ENCODE data around the gene JPH2. TPM values are rescaled to one million over a fixed set of nuclear protein-coding genes. Genes with fewer than 3 reads are reported as not detected.

JPH2 gene
- total and polyA plus RNA-seq, 3 experiments from 2014 or later, result not detected

GRCh38 chr20:44204156-44204831, 17.3 kb upstream of the JPH2 start:
- no peak for DNase-seq
- H3K4me3 Mint-ChIP-seq, result no peak overlapping the region
- peaks cover 0 to 1% of the 10 kb centered on the region in 2 donors for H3K27me3 Mint-ChIP-seq
- Histone ChIP-seq H3K4me1 (ENCODE audit: insufficient read depth, low read length) (peaks cover 22% of the 10 kb centered on the region), H3K27ac (ENCODE audit: low read depth, low read length) (peak overlapping the region; percentile 29), H3K9me3 (ENCODE audit: low read length) (no peaks in the 10 kb centered on the region), H3K36me3 (ENCODE audit: insufficient read depth, low read length) (peaks cover 37% of the 10 kb centered on the region), H3K4me3 (ENCODE audit: low read length) (no peak overlapping the region), H3K27me3 (ENCODE audit: insufficient read depth, low read length, poor library complexity, severe bottlenecking) (no peaks in the 10 kb centered on the region)
- H3K27ac Mint-ChIP-seq, result peak overlapping the region in 2 of 8 donors; percentile 36 to 57
- peaks cover 40 to 77% (median 63%) of the 10 kb centered on the region in 3 donors for H3K4me1 Mint-ChIP-seq
- H3K9me3 Mint-ChIP-seq, result no peaks in the 10 kb centered on the region
- POLR2A ChIA-PET, result no interaction called here
- peaks cover 10 to 72% (median 27%) of the 10 kb centered on the region in 3 donors for H3K36me3 Mint-ChIP-seq
- CTCF ChIA-PET, result no interaction called here

DNA sequence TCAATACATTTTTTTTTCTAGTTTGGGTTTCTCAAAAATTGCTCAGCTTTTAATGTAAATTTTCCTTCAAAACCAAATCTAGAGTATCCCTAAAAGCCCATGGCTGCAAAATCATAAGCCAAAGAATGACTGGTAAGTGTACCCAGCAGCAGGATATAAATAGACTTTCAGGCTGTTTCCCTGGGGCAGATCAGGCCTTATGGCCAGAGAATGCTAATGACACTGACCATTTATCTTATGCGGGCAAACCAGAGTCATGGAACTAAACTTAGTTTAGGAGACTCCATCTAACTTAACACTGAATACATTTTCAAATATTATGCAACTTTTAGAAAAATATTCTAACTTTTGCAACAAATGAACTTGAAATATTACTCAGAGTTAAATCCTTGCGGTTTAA, 16.2 kb upstream of the JPH2 start:
- ChIA-PET POLR2A (no interaction called here), CTCF (interaction anchor here (1.0 kb wide), 1 partner anchor 18 kb away, joined by 3 read pairs; no protein-coding TSS in a partner anchor)
- H3K27me3 Mint-ChIP-seq, result peaks cover 0 to 1% of the 10 kb centered on the region in 2 donors
- Histone ChIP-seq H3K4me3 (ENCODE audit: low read length) (no peak overlapping the region), H3K4me1 (ENCODE audit: insufficient read depth, low read length) (peaks cover 16% of the 10 kb centered on the region), H3K36me3 (ENCODE audit: insufficient read depth, low read length) (peaks cover 42% of the 10 kb centered on the region), H3K27me3 (ENCODE audit: insufficient read depth, low read length, poor library complexity, severe bottlenecking) (no peaks in the 10 kb centered on the region), H3K27ac (ENCODE audit: low read depth, low read length) (no peak overlapping the region), H3K9me3 (ENCODE audit: low read length) (no peaks in the 10 kb centered on the region)
- peaks cover 13 to 78% (median 27%) of the 10 kb centered on the region in 3 donors for H3K36me3 Mint-ChIP-seq
- H3K9me3 Mint-ChIP-seq, result no peaks in the 10 kb centered on the region
- H3K4me3 Mint-ChIP-seq, result no peak overlapping the region
- H3K27ac Mint-ChIP-seq, result peak overlapping the region in 1 of 8 donors; percentile 6
- DNase-seq, result no peak
- H3K4me1 Mint-ChIP-seq, result peaks cover 34 to 72% (median 59%) of the 10 kb centered on the region in 3 donors

DNA sequence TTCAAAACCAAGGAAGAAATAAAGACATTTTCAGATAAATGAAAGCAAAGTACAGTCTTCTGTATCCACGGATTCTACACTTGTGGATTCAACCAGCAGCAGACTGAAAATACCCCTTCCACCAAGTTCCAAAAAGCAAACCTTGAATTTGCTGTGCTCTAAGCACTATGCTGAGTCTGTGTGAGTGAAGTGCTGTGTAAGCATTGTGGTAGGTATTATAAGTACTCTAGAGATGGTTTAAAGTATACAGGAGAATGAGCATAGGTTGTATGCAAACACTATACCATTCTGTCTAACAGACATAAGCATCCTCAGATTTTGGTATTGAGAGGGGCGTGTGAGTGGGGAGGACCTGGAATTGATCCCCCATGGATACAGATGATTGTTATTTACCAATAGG, 14.0 kb upstream of the JPH2 start:
- Mint-ChIP-seq H3K36me3 (peaks cover 17 to 87% (median 32%) of the 10 kb centered on the region in 3 donors), H3K9me3 (no peaks in the 10 kb centered on the region), H3K27me3 (peaks cover 0 to 1% of the 10 kb centered on the region in 2 donors), H3K4me3 (no peak overlapping the region), H3K27ac (no peak overlapping the region), H3K4me1 (peaks cover 21 to 50% (median 38%) of the 10 kb centered on the region in 3 donors)
- Histone ChIP-seq H3K27me3 (ENCODE audit: insufficient read depth, low read length, poor library complexity, severe bottlenecking) (no peaks in the 10 kb centered on the region), H3K9me3 (ENCODE audit: low read length) (no peaks in the 10 kb centered on the region), H3K4me1 (ENCODE audit: insufficient read depth, low read length) (peaks cover 5% of the 10 kb centered on the region), H3K36me3 (ENCODE audit: insufficient read depth, low read length) (peaks cover 59% of the 10 kb centered on the region), H3K4me3 (ENCODE audit: low read length) (no peak overlapping the region), H3K27ac (ENCODE audit: low read depth, low read length) (no peak overlapping the region)
- CTCF ChIA-PET, result no interaction called here
- POLR2A ChIA-PET, result no interaction called here
- no peak for DNase-seq

- Histone ChIP-seq H3K9me3 (ENCODE audit: low read length) (no peaks in the 10 kb centered on the region), H3K4me1 (ENCODE audit: insufficient read depth, low read length) (peaks cover 5% of the 10 kb centered on the region), H3K4me3 (ENCODE audit: low read length) (no peak overlapping the region), H3K27ac (ENCODE audit: low read depth, low read length) (no peak overlapping the region), H3K27me3 (ENCODE audit: insufficient read depth, low read length, poor library complexity, severe bottlenecking) (no peaks in the 10 kb centered on the region), H3K36me3 (ENCODE audit: insufficient read depth, low read length) (peaks cover 63% of the 10 kb centered on the region)
- ChIA-PET CTCF (interaction anchor here (1.5 kb wide), 1 partner anchor 10 kb away, joined by 3 read pairs; no protein-coding TSS in a partner anchor), POLR2A (no interaction called here)
- H3K27ac Mint-ChIP-seq, result peak overlapping the region in 1 of 8 donors; percentile 30
- H3K27me3 Mint-ChIP-seq, result peaks cover 0 to 1% of the 10 kb centered on the region in 2 donors
- no peaks in the 10 kb centered on the region for H3K9me3 Mint-ChIP-seq
- no peak for DNase-seq
- no peak overlapping the region for H3K4me3 Mint-ChIP-seq
- peaks cover 16 to 87% (median 32%) of the 10 kb centered on the region in 3 donors for H3K36me3 Mint-ChIP-seq
- H3K4me1 Mint-ChIP-seq, result peaks cover 21 to 50% (median 36%) of the 10 kb centered on the region in 3 donors
Measured at GRCh38 chr20:44200371-44200770, 13.4 kb upstream of the JPH2 start.

GRCh38 chr20:44199877-44200276, 12.9 kb upstream of the JPH2 start:
- no peak overlapping the region for H3K27ac ChIP-seq (ENCODE audit: low read depth, low read length)
- H3K27me3 ChIP-seq (ENCODE audit: insufficient read depth, low read length, poor library complexity, severe bottlenecking), result no peaks in the 10 kb centered on the region
- peaks cover 5% of the 10 kb centered on the region for H3K4me1 ChIP-seq (ENCODE audit: insufficient read depth, low read length)
- DNase-seq, result no peak
- Mint-ChIP-seq H3K27me3 (peaks cover 0 to 1% of the 10 kb centered on the region in 2 donors), H3K27ac (peak overlapping the region in 2 of 8 donors; percentile 55 to 71), H3K36me3 (peaks cover 16 to 85% (median 32%) of the 10 kb centered on the region in 3 donors), H3K4me3 (no peak overlapping the region), H3K9me3 (no peaks in the 10 kb centered on the region), H3K4me1 (peaks cover 21 to 47% (median 36%) of the 10 kb centered on the region in 3 donors)
- ChIA-PET POLR2A (no interaction called here), CTCF (interaction anchor here (1.5 kb wide), 1 partner anchor 9 kb away, joined by 3 read pairs; no protein-coding TSS in a partner anchor)
- H3K9me3 ChIP-seq (ENCODE audit: low read length), result no peaks in the 10 kb centered on the region
- no peak overlapping the region for H3K4me3 ChIP-seq (ENCODE audit: low read length)
- peaks cover 63% of the 10 kb centered on the region for H3K36me3 ChIP-seq (ENCODE audit: insufficient read depth, low read length)

GRCh38 chr20:44198872-44199271, 11.9 kb upstream of the JPH2 start:
- H3K4me3 ChIP-seq (ENCODE audit: low read length), result no peak overlapping the region
- no peak for DNase-seq
- Mint-ChIP-seq H3K27ac (no peak overlapping the region), H3K4me3 (no peak overlapping the region), H3K36me3 (peaks cover 16 to 78% (median 32%) of the 10 kb centered on the region in 3 donors), H3K27me3 (peaks cover 0 to 1% of the 10 kb centered on the region in 2 donors), H3K4me1 (peaks cover 19 to 42% (median 36%) of the 10 kb centered on the region in 3 donors), H3K9me3 (no peaks in the 10 kb centered on the region)
- no peaks in the 10 kb centered on the region for H3K9me3 ChIP-seq (ENCODE audit: low read length)
- H3K4me1 ChIP-seq (ENCODE audit: insufficient read depth, low read length), result peaks cover 5% of the 10 kb centered on the region
- H3K27me3 ChIP-seq (ENCODE audit: insufficient read depth, low read length, poor library complexity, severe bottlenecking), result no peaks in the 10 kb centered on the region
- no peak overlapping the region for H3K27ac ChIP-seq (ENCODE audit: low read depth, low read length)
- ChIA-PET CTCF (interaction anchor here (1.5 kb wide), 1 partner anchor 8 kb away, joined by 3 read pairs; no protein-coding TSS in a partner anchor), POLR2A (no interaction called here)
- peaks cover 63% of the 10 kb centered on the region for H3K36me3 ChIP-seq (ENCODE audit: insufficient read depth, low read length)

DNA sequence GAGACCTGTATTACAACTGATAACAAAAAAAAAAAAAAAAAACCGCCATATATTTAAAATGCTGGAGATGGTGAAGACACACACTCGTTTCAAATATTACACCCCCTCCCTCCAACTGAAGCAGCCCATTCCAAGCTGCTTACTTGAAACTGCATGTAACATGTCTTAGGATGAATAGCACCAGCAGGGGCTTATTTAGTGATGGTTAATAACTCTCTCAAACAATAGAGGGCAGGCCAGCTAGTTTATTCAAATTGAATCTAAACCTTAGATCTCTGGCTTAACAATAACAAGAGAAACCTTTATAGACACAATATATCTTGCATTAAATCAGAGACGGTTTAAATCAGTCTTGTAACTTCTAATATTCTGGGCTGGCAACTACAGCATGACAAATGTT, 9.3 kb upstream of the JPH2 start:
- H3K9me3 Mint-ChIP-seq, result no peaks in the 10 kb centered on the region
- H3K36me3 ChIP-seq (ENCODE audit: insufficient read depth, low read length), result peaks cover 46% of the 10 kb centered on the region
- H3K36me3 Mint-ChIP-seq, result peaks cover 12 to 54% (median 20%) of the 10 kb centered on the region in 3 donors
- no peak overlapping the region for H3K27ac ChIP-seq (ENCODE audit: low read depth, low read length)
- H3K4me3 Mint-ChIP-seq, result no peak overlapping the region
- H3K4me1 Mint-ChIP-seq, result peaks cover 17 to 27% (median 23%) of the 10 kb centered on the region in 3 donors
- POLR2A ChIA-PET, result no interaction called here
- peaks cover 0 to 2% of the 10 kb centered on the region in 2 donors for H3K27me3 Mint-ChIP-seq
- CTCF ChIA-PET, result interaction anchor here (2.1 kb wide), 1 partner anchor 115 kb away, joined by 10 read pairs; the partner anchor contains the start of gene FITM2
- peak overlapping the region in 1 of 8 donors; percentile 50 for H3K27ac Mint-ChIP-seq
- no peak for DNase-seq
- no peak overlapping the region for H3K4me3 ChIP-seq (ENCODE audit: low read length)
- peaks cover 5% of the 10 kb centered on the region for H3K4me1 ChIP-seq (ENCODE audit: insufficient read depth, low read length)
- no peaks in the 10 kb centered on the region for H3K27me3 ChIP-seq (ENCODE audit: insufficient read depth, low read length, poor library complexity, severe bottlenecking)
- H3K9me3 ChIP-seq (ENCODE audit: low read length), result no peaks in the 10 kb centered on the region

GRCh38 chr20:44195605-44196004, 8.6 kb upstream of the JPH2 start:
- H3K9me3 Mint-ChIP-seq, result no peaks in the 10 kb centered on the region
- peaks cover 39% of the 10 kb centered on the region for H3K36me3 ChIP-seq (ENCODE audit: insufficient read depth, low read length)
- peaks cover 3 to 4% of the 10 kb centered on the region in 2 donors for H3K27me3 Mint-ChIP-seq
- no peaks in the 10 kb centered on the region for H3K9me3 ChIP-seq (ENCODE audit: low read length)
- peaks cover 5% of the 10 kb centered on the region for H3K4me1 ChIP-seq (ENCODE audit: insufficient read depth, low read length)
- CTCF ChIA-PET, result interaction anchor here (2.1 kb wide), 1 partner anchor 116 kb away, joined by 10 read pairs; the partner anchor contains the start of gene FITM2
- H3K27me3 ChIP-seq (ENCODE audit: insufficient read depth, low read length, poor library complexity, severe bottlenecking), result no peaks in the 10 kb centered on the region
- peaks cover 15 to 20% (median 17%) of the 10 kb centered on the region in 3 donors for H3K4me1 Mint-ChIP-seq
- H3K4me3 ChIP-seq (ENCODE audit: low read length), result no peak overlapping the region
- no peak overlapping the region for H3K27ac Mint-ChIP-seq
- no peak overlapping the region for H3K4me3 Mint-ChIP-seq
- no peak for DNase-seq
- POLR2A ChIA-PET, result no interaction called here
- H3K36me3 Mint-ChIP-seq, result peaks cover 12 to 47% (median 19%) of the 10 kb centered on the region in 3 donors
- no peak overlapping the region for H3K27ac ChIP-seq (ENCODE audit: low read depth, low read length)

Measured in CD8-positive, alpha-beta memory T cell (primary cell).